Ovary (tissue), 9 donors: ENCODE results near the gene MRPL57. TPM values are rescaled to one million over a fixed set of nuclear protein-coding genes. Genes with fewer than 3 reads are reported as not detected.
"Not testable (repeated sequence)": the region's sequence is repeated elsewhere in the genome, so short reads cannot be mapped to it uniquely, and the experiment has no call there.

Experiments
- DNase-seq, 5 donors: peaks; one replicate each; pipeline ENCODE4 v3.0.0-alpha.2; 2019 to 2020
- H3K27ac ChIP-seq, 2 donors: fragments of 200-600 bp; one replicate each; pipeline versions ENCODE4 v1.5.1 to v1.8.0; 2019 to 2022
- H3K27me3 ChIP-seq: fragments of 200-600 bp; one replicate; pipeline ENCODE4 v1.8.0; 2022
- H3K36me3 ChIP-seq: fragments of 200-600 bp; sonication (generic); one replicate; pipeline ENCODE4 v1.5.1; 2019
- H3K4me1 ChIP-seq: one replicate; pipeline ENCODE4 v1.8.1; 2013; ENCODE audit warnings: mild to moderate bottlenecking, moderate library complexity; ENCODE audit not compliant: insufficient read depth
- H3K4me3 ChIP-seq: fragments of 200-600 bp; sonication (generic); one replicate; pipeline ENCODE4 v1.5.1; 2017
- H3K9me3 ChIP-seq, 2 donors: fragments of 200-600 bp in 1 of 2; sonication (generic) in 1 of 2; one replicate each; pipeline versions ENCODE4 v1.5.1 to v1.8.1; 2013 to 2019; ENCODE audit warnings: mild to moderate bottlenecking in 1 of 2, moderate library complexity in 1 of 2
- EP300 ChIP-seq: sonication (generic); formaldehyde crosslinking; IDR thresholded peaks from one replicate; pipeline ENCODE4 v1.6.1; 2017; ENCODE audit warnings: antibody characterized with exemption
- POLR2A ChIP-seq: fragments of 450-650 bp; IDR thresholded peaks from one replicate; pipeline ENCODE4 v1.6.1; 2017; ENCODE audit warnings: antibody characterized with exemption, mild to moderate bottlenecking, moderate library complexity
- WGBS, 3 donors: extraction: QIAGEN DNeasy Blood & Tissue Kit in 1 of 3; methylation state at CpG; one replicate each; pipeline versions ENCODE4 v1.1.5 to v1.1.7; 2013 to 2017; 5-methylcytosine and 5-hydroxymethylcytosine counted together
- intact Hi-C, 4 donors: fragments of 100-400 bp; cut with DNase I; formaldehyde crosslinking; loops; one replicate each; pipeline versions ENCODE4 v1.11.0 to v1.15.1; 2022 to 2023
- polyA plus RNA-seq, 2 donors: library from polyadenylated mRNA; stranded (reverse); fragments of 200-250 nt in 1 of 2; fragments of 350-450 nt in 1 of 2; fragmentation: Illumina TruSeq in 1 of 2; extraction: RNeasy Lipid Tissue Mini Kit (QIAGEN cat#74804) in 1 of 2; gene quantifications; one replicate each; pipeline ENCODE4 v1.2.3, GENCODE V29; 2013 to 2014
- total RNA-seq, 7 donors: library from RNA; depleted of rRNA in 2 of 7; stranded (reverse); fragments of >200 nt in 2 of 7; fragmentation: NEBNext Ultra II Directional in 3 of 7; extraction: Animal tissue kit (Norgen Biotek cat#: 25700) in 3 of 7; gene quantifications; one replicate each; pipeline versions ENCODE4 v1.1.0 to v1.2.4, GENCODE V29; 2016 to 2023
- TF ChIP-seq, protein P1 (sequence below), 3 donors: fragments of 450-650 bp in 2 of 3; fragments of 200-600 bp in 1 of 3; IDR thresholded peaks; one replicate each; pipeline versions ENCODE4 v1.5.1 to v1.8.0; 2016 to 2022; ENCODE audit warnings: antibody characterized with exemption in 3 of 3, mild to moderate bottlenecking in 1 of 3
- donor health status: DM: no; HTN: no; CAD: no; lungs with moderate emphysema.
- donor health status: DM: no; HTN: no; CAD: no.
- donor health status: Bipolar disorder and iron deficiency.
- donor health status: DM: yes; HTN: yes; CAD: no.
- donor health status: DM: no; HTN: no; CAD: no.
- donor health status: DM: yes; HTN: yes; CAD: no.

Gene MRPL57
- total and polyA plus RNA-seq, 9 donors: 16.1 to 39.3 (median 19.7) TPM

- WGBS, 3 donors: 52 to 63% (median 54%) methylated on average over 7 of the region's 7 CpGs
- Histone ChIP-seq H3K27me3 (no peaks in the 10 kb centered on the region), H3K36me3 (no peaks in the 10 kb centered on the region), H3K9me3 (no peaks in the 10 kb centered on the region), H3K4me3 (no peak overlapping the region), H3K4me1 (no peaks in the 10 kb centered on the region), H3K27ac (no peak overlapping the region)
- TF ChIP-seq POLR2A: no peak
- no peak for TF ChIP-seq EP300
- TF ChIP-seq, protein P1, sequence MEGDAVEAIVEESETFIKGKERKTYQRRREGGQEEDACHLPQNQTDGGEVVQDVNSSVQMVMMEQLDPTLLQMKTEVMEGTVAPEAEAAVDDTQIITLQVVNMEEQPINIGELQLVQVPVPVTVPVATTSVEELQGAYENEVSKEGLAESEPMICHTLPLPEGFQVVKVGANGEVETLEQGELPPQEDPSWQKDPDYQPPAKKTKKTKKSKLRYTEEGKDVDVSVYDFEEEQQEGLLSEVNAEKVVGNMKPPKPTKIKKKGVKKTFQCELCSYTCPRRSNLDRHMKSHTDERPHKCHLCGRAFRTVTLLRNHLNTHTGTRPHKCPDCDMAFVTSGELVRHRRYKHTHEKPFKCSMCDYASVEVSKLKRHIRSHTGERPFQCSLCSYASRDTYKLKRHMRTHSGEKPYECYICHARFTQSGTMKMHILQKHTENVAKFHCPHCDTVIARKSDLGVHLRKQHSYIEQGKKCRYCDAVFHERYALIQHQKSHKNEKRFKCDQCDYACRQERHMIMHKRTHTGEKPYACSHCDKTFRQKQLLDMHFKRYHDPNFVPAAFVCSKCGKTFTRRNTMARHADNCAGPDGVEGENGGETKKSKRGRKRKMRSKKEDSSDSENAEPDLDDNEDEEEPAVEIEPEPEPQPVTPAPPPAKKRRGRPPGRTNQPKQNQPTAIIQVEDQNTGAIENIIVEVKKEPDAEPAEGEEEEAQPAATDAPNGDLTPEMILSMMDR (IDR thresholded peaks at IDR 0.05): no peak
- intact Hi-C loops: no loop called here
- no peak for DNase-seq
Observed at GRCh38 chr13:21218351-21219035, 42.0 kb downstream of the MRPL57 start.

DNA sequence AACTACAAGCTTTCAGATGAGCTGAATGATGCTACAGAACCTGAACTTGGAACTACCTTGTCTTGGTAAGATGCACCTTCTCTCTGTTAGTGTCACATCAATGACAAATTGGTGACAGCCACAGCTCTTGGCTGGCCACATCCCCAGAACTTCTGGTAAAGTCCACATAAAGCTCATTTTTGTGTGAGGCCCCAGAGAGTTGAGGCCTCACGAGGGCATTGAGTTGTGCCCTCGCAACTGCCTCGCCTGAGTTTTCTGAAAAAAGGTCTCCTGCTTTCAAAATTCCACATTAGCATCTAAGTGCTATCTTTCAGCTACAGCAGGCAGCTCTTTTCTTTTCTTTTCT is 42.6 kb downstream of the MRPL57 start:
- 80 to 88% (median 86%) methylated on average over 3 of the region's 3 CpGs for WGBS, 3 donors
- Histone ChIP-seq H3K4me3 (no peak overlapping the region), H3K36me3 (no peaks in the 10 kb centered on the region), H3K27me3 (no peaks in the 10 kb centered on the region), H3K4me1 (no peaks in the 10 kb centered on the region), H3K27ac (no peak overlapping the region), H3K9me3 (no peaks in the 10 kb centered on the region)
- intact Hi-C loops: no loop called here
- TF ChIP-seq, protein P1 (IDR thresholded peaks at IDR 0.05): no peak
- no peak for TF ChIP-seq EP300
- no peak for TF ChIP-seq POLR2A
- DNase-seq: no peak

- WGBS, 3 donors: 74 to 88% (median 79%) methylated on average over 3 of the region's 3 CpGs
- H3K9me3 ChIP-seq, H3K27me3 ChIP-seq, DNase-seq, H3K4me1 ChIP-seq, H3K27ac ChIP-seq, intact Hi-C loops, H3K36me3 ChIP-seq, H3K4me3 ChIP-seq: not testable (repeated sequence)
Observed at GRCh38 chr13:21219716-21220115, 43.3 kb downstream of the MRPL57 start.

DNA sequence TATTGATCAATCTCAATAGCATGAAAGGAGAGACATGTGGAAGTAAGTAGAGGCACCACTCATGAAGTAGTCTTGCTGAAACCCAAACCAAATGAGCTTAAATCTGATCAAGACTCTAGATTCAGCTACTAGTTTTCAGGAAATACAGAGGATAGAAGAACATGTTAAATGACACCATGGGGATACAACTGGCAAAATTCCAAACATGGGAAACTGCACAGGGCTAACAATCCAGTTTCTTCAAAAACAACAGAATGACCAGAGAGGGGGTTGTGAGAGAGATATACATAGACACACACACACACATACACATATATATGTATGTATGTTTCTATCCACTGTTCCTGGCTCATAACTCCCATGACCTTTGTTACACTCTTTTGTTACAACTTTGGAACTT is 44.8 kb downstream of the MRPL57 start:
- H3K27ac ChIP-seq: no peak overlapping the region
- H3K27me3 ChIP-seq: no peaks in the 10 kb centered on the region
- H3K36me3 ChIP-seq: no peaks in the 10 kb centered on the region
- no peak for DNase-seq
- intact Hi-C loops: no loop called here
- no peaks in the 10 kb centered on the region for H3K9me3 ChIP-seq
- H3K4me3 ChIP-seq: no peak overlapping the region
- TF ChIP-seq POLR2A (no peak), EP300 (no peak)
- TF ChIP-seq, protein P1 (IDR thresholded peaks at IDR 0.05): no peak
- no peaks in the 10 kb centered on the region for H3K4me1 ChIP-seq

DNA sequence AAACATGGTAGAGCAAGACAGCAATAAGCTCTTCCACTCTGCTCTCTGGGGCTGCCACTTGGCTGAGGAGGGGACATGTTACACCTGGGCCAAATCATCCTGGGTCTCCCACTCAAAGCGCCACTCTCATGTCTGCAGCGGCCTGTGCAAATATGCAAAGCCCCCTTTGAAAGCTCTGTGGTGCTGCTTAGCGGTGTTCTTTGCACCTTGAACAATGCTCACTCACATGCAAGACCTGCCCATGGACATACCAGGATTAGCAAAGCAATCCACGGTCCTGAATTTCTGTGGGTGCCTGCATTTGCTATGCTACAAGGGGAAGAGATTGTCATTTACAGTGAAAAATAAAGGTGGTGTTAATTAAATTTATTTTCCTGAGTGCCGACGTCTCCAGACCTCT is 48.6 kb downstream of the MRPL57 start:
- TF ChIP-seq POLR2A (no peak), EP300 (no peak)
- TF ChIP-seq, protein P1 (IDR thresholded peaks at IDR 0.05): no peak
- Histone ChIP-seq H3K27me3 (no peaks in the 10 kb centered on the region), H3K4me3 (no peak overlapping the region), H3K4me1 (no peaks in the 10 kb centered on the region), H3K27ac (no peak overlapping the region), H3K9me3 (no peaks in the 10 kb centered on the region), H3K36me3 (no peaks in the 10 kb centered on the region)
- no peak for DNase-seq
- intact Hi-C loops: no loop called here
- WGBS, 3 donors: 78 to 87% (median 85%) methylated on average over 6 of the region's 6 CpGs
